Neutrophil (primary cell): Measurements from ENCODE around the gene CACNA1C.

ENCODE experiments used
- H3K27ac ChIP-seq: fragments of 200-600 bp; sonication (generic); 2 replicates; pipeline ENCODE4 v1.5.1; 2016; ENCODE audit warnings: mild to moderate bottlenecking, moderate library complexity
- H3K27me3 ChIP-seq: fragments of 200-600 bp; sonication (generic); 2 replicates; pipeline ENCODE4 v1.6.0; 2016; ENCODE audit warnings: mild to moderate bottlenecking
- H3K36me3 ChIP-seq: fragments of 200-600 bp; sonication (generic); 2 replicates; pipeline ENCODE4 v1.5.1; 2017
- H3K4me1 ChIP-seq, 2 experiments: fragments of 200-600 bp in 1 of 2; sonication (generic) in 1 of 2; 1 replicate in 1 of 2; 2 replicates in 1 of 2; pipeline versions ENCODE4 v1.5.1 to v1.6.1; 2013 to 2016; ENCODE audit warnings: low read depth in 1 of 2, low read length in 1 of 2, mild to moderate bottlenecking in 1 of 2, moderate library complexity in 1 of 2; ENCODE audit not compliant: control insufficient read depth in 1 of 2, insufficient read depth in 1 of 2
- H3K4me3 ChIP-seq, 2 experiments: fragments of 200-600 bp in 1 of 2; sonication (generic) in 1 of 2; 1 replicate in 1 of 2; 2 replicates in 1 of 2; pipeline ENCODE4 v1.5.1; 2013 to 2016; ENCODE audit warnings: low read depth in 1 of 2, low read length in 1 of 2, mild to moderate bottlenecking in 1 of 2, moderate library complexity in 1 of 2
- H3K9me3 ChIP-seq: fragments of 200-600 bp; sonication (generic); 2 replicates; pipeline ENCODE4 v1.5.1; 2016
- CTCF ChIP-seq: fragments of 200-600 bp; sonication (generic); IDR thresholded peaks from 2 replicates; pipeline ENCODE4 v1.5.1; 2016; ENCODE audit warnings: antibody characterized with exemption

Gene CACNA1C

GRCh38 chr12:2677142-2677880 lies 624.5 kb downstream of the CACNA1C start:
- Histone ChIP-seq H3K4me1 (no peaks in the 10 kb centered on the region), H3K9me3 (no peaks in the 10 kb centered on the region), H3K27ac (no peak overlapping the region), H3K4me3 (no peak overlapping the region), H3K36me3 (no peaks in the 10 kb centered on the region), H3K27me3 (no peaks in the 10 kb centered on the region)
- TF ChIP-seq CTCF, result no peak

GRCh38 chr12:2678426-2678825 lies 625.6 kb downstream of the CACNA1C start:
- peaks cover under 1% of the 10 kb centered on the region for H3K27me3 ChIP-seq
- H3K9me3 ChIP-seq, result no peaks in the 10 kb centered on the region
- no peak overlapping the region for H3K4me3 ChIP-seq
- TF ChIP-seq CTCF, result no peak
- no peaks in the 10 kb centered on the region for H3K36me3 ChIP-seq
- H3K4me1 ChIP-seq, result no peaks in the 10 kb centered on the region
- H3K27ac ChIP-seq, result no peak overlapping the region

GRCh38 chr12:2679068-2679815 lies 626.5 kb downstream of the CACNA1C start:
- H3K27me3 ChIP-seq, result peaks cover 5% of the 10 kb centered on the region
- no peak overlapping the region for H3K27ac ChIP-seq
- TF ChIP-seq CTCF, result no peak
- no peak overlapping the region for H3K4me3 ChIP-seq
- H3K36me3 ChIP-seq, result no peaks in the 10 kb centered on the region
- no peaks in the 10 kb centered on the region for H3K4me1 ChIP-seq
- H3K9me3 ChIP-seq, result no peaks in the 10 kb centered on the region

GRCh38 chr12:2679816-2680675 lies 627.3 kb downstream of the CACNA1C start:
- H3K36me3 ChIP-seq, result no peaks in the 10 kb centered on the region
- no peaks in the 10 kb centered on the region for H3K9me3 ChIP-seq
- peaks cover 5% of the 10 kb centered on the region for H3K27me3 ChIP-seq
- no peak overlapping the region for H3K4me3 ChIP-seq
- H3K27ac ChIP-seq, result no peak overlapping the region
- no peak for TF ChIP-seq CTCF
- no peaks in the 10 kb centered on the region for H3K4me1 ChIP-seq

GRCh38 chr12:2680676-2681039 lies 627.9 kb downstream of the CACNA1C start:
- Histone ChIP-seq H3K27me3 (peaks cover 5% of the 10 kb centered on the region), H3K27ac (no peak overlapping the region), H3K9me3 (no peaks in the 10 kb centered on the region), H3K36me3 (no peaks in the 10 kb centered on the region), H3K4me3 (no peak overlapping the region), H3K4me1 (no peaks in the 10 kb centered on the region)
- no peak for TF ChIP-seq CTCF
